Left ventricle myocardium inferior (tissue), 1 donor: ENCODE data around the gene FBXO31. TPM values are rescaled to one million over a fixed set of nuclear protein-coding genes. Genes with fewer than 3 reads are reported as not detected.

Experiments
- DNase-seq: peaks from one replicate; pipeline ENCODE4 v3.0.0-alpha.2; 2020
- H3K27ac ChIP-seq: fragments of 200-600 bp; replicated peaks from 2 replicates; pipeline ENCODE4 v1.8.0; 2021
- H3K27me3 ChIP-seq: fragments of 200-600 bp; 2 replicates; pipeline ENCODE4 v1.8.0; 2021; ENCODE audit warnings: low read depth
- H3K36me3 ChIP-seq: fragments of 200-600 bp; 2 replicates; pipeline ENCODE4 v1.8.0; 2021
- H3K4me1 ChIP-seq: fragments of 200-600 bp; 2 replicates; pipeline ENCODE4 v1.8.0; 2021
- H3K4me3 ChIP-seq: fragments of 200-600 bp; 2 replicates; pipeline ENCODE4 v1.8.0; 2021; ENCODE audit warnings: mild to moderate bottlenecking, moderate library complexity
- H3K9me3 ChIP-seq: fragments of 200-600 bp; replicated peaks from 2 replicates; pipeline ENCODE4 v1.8.0; 2021
- CTCF ChIP-seq: fragments of 200-600 bp; IDR thresholded peaks from 2 replicates; pipeline ENCODE4 v1.8.0; 2021; ENCODE audit warnings: antibody characterized with exemption, mild to moderate bottlenecking, borderline replicate concordance
- intact Hi-C: fragments of 100-400 bp; cut with micrococcal nuclease; formaldehyde crosslinking; loops from one replicate; pipeline ENCODE4 v1.11.0; 2022
- long read RNA-seq: library from polyadenylated mRNA; unstranded; transcript quantifications from one replicate; pipeline ENCODE4 v2.0.0, GENCODE V29; 2021
- total RNA-seq: library from RNA; stranded (reverse); fragmentation: NEBNext Ultra II Directional; extraction: Animal tissue kit (Norgen Biotek cat#: 25700); gene quantifications from one replicate; pipeline ENCODE4 v1.2.1, GENCODE V29; 2021
- donor health status: DM: no; HTN: yes; CAD: no; lungs with severe emphysema.

Gene FBXO31
- 74.5 TPM for total RNA-seq
- long read RNA-seq, full-length matches to known transcripts, result 18 of 127 reads
- long read RNA-seq, partial matches to known transcripts, result 87 of 127 reads
- long read RNA-seq, other reads (novel, unspliced or antisense), result 22 of 127 reads

GRCh38 chr16:87383505-87384161, at the start of gene FBXO31:
TSS of gene FBXO31 (minus strand) at chr16:87383776. CDS start at chr16:87383744, 32 bp downstream.
- no peaks in the 10 kb centered on the region for H3K36me3 ChIP-seq
- no peak for TF ChIP-seq CTCF
- H3K4me1 ChIP-seq, result peaks cover 78% of the 10 kb centered on the region
- no peaks in the 10 kb centered on the region for H3K27me3 ChIP-seq
- peak; percentile 86 for DNase-seq
- peak within 1 kb of the TSS; percentile 93 for H3K27ac ChIP-seq
- H3K4me3 ChIP-seq, result peak within 1 kb of the TSS; percentile 76
- intact Hi-C loops, result no loop called here
- H3K9me3 ChIP-seq, result no peaks in the 10 kb centered on the region

- intact Hi-C loops, result no loop called here
These were observed 48.8 kb upstream of the FBXO31 start for GRCh38 chr16:87432330-87432915.

GRCh38 chr16:87431926-87432325, 48.4 kb upstream of the FBXO31 start:
- no peak for DNase-seq
- peak overlapping the region; percentile 3 for H3K27ac ChIP-seq
- intact Hi-C loops, result no loop called here

More at GRCh38 chr16:87432330-87432915, 48.8 kb upstream of the FBXO31 start:
- no peak overlapping the region for H3K4me3 ChIP-seq
- peaks cover 22% of the 10 kb centered on the region for H3K36me3 ChIP-seq
- peaks cover 44% of the 10 kb centered on the region for H3K4me1 ChIP-seq
- H3K9me3 ChIP-seq, result no peaks in the 10 kb centered on the region
- TF ChIP-seq CTCF, result no peak
- DNase-seq, result no peak
- peak overlapping the region; percentile 3 for H3K27ac ChIP-seq
- H3K27me3 ChIP-seq, result no peaks in the 10 kb centered on the region

GRCh38 chr16:87426423-87427215, 43.0 kb upstream of the FBXO31 start:
- no peak overlapping the region for H3K4me3 ChIP-seq
- peaks cover 34% of the 10 kb centered on the region for H3K36me3 ChIP-seq
- no peaks in the 10 kb centered on the region for H3K27me3 ChIP-seq
- peaks cover 17% of the 10 kb centered on the region for H3K4me1 ChIP-seq
- no peak for TF ChIP-seq CTCF
- intact Hi-C loops, result loop anchor here (10.0 kb wide), 1 partner anchor 208 kb away; no protein-coding TSS in a partner anchor
- DNase-seq, result no peak
- no peak overlapping the region for H3K27ac ChIP-seq
- no peaks in the 10 kb centered on the region for H3K9me3 ChIP-seq

More at GRCh38 chr16:87431926-87432325, 48.4 kb upstream of the FBXO31 start:
- no peak for TF ChIP-seq CTCF
- Histone ChIP-seq H3K27me3 (no peaks in the 10 kb centered on the region), H3K4me1 (peaks cover 44% of the 10 kb centered on the region), H3K9me3 (no peaks in the 10 kb centered on the region), H3K36me3 (peaks cover 22% of the 10 kb centered on the region), H3K4me3 (no peak overlapping the region)

GRCh38 chr16:87425941-87426340, 42.4 kb upstream of the FBXO31 start:
- Histone ChIP-seq H3K4me3 (no peak overlapping the region), H3K36me3 (peaks cover 37% of the 10 kb centered on the region), H3K4me1 (peaks cover 14% of the 10 kb centered on the region), H3K27me3 (no peaks in the 10 kb centered on the region), H3K27ac (no peak overlapping the region), H3K9me3 (no peaks in the 10 kb centered on the region)
- TF ChIP-seq CTCF, result no peak
- intact Hi-C loops, result loop anchor here (10.0 kb wide), 1 partner anchor 209 kb away; no protein-coding TSS in a partner anchor
- DNase-seq, result no peak
